ENCODE results near the gene ASTE1.
"Not testable (repeated sequence)": the region's sequence is repeated elsewhere in the genome, so short reads cannot be mapped to it uniquely, and the experiment has no call there.

Gene ASTE1

GRCh38 chr3:131007782-131008181, 18.8 kb downstream of the ASTE1 start:
- DNase-seq, result no peak

DNA sequence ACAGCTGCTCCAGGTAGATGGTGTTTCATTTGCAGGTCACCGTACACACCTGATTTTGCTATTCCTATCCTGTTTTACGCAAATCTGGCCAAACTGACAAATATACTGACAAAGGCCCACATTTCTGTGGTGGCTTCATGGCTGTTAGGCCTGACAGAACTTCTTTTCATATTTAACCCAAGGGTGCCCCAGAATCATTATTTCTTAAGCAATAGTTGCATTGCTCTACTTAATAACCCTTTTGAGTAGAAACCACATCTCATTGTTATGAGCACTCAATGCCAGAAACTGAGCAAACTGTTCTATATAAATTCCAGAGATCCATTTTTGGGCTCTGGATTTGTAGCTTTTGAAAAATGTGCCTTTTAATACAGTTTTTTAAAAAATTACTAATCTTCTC, 19.4 kb downstream of the ASTE1 start:
- no peak for DNase-seq

- no peak for DNase-seq
These were observed 22.0 kb downstream of the ASTE1 start for GRCh38 chr3:131004603-131005002.

DNA sequence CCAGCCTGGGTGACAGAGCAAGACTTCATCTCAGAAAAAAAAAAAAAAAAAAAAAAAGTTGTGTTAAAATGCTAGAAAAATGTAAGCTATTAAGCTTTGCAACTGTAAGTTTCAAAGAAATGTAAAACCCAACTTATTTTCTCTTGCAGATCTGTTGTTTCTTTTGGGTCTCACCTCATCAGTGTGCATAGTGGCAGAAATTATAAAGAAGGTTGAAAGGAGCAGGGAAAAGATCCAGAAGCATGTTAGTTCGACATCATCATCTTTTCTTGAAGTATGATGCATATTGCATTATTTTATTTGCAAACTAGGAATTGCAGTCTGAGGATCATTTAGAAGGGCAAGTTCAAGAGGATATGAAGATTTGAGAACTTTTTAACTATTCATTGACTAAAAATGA, 25.6 kb downstream of the ASTE1 start:
- no peak for DNase-seq

- no peak for DNase-seq
These were observed 29.3 kb downstream of the ASTE1 start for GRCh38 chr3:130997289-130997688.

DNA sequence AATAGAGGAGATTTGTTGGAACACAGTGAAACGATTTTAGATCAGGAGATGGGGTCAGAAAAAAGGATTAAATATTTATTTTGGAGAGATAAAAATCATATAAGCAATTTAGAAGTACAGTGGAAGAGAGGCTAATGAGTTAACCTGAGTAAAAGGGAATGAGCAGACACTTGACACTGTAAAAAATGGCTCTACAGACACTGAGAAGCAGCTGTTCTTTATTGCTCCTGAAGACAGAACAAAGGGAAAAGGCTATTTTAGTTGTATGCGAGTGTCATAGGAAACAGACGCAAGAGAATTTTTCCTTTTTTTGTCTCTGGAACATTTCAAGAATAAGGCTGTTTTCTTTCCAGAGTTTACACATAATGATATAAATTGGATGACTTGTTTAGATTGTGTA, 34.3 kb downstream of the ASTE1 start:
- DNase-seq, result no peak

DNA sequence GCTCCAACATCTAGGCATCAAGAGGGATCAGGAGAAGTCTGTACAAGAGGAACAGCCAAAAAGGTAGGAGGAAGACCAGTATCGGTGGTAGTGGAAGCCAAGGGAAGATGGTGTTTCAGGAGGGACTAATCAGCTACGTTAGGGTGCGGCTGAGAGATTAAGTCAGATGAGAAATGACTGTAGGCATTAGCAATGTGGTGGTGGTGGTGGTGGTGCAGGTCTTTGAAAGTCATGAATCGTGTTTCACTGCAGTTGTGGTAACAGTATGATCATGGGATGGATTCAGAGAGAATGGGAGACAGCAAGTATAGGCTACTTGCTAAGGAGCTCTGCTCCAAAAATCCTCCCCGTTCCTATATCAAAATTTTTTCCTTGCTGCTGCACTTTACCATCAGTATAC, 35.5 kb downstream of the ASTE1 start:
- no peak for DNase-seq

DNA sequence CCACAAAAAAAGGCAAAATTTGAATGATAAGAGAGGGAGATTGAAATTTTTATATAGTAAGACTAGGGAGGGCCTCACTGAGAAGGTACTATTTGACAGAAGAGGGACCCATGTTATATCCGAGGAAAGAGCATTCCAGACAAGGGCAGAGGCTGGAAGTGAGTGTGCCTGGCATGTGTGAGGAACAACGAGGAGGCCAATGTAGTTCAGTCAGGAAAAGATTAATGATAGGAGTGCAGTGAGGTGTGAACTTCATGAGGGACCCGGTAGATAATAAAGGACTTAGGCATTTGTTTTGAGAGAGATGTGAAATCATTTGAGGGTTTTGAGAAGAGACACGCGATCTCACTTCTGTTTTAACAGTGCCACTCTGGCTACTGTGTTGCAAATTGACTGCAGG, 36.3 kb downstream of the ASTE1 start:
- DNase-seq, result no peak

DNA sequence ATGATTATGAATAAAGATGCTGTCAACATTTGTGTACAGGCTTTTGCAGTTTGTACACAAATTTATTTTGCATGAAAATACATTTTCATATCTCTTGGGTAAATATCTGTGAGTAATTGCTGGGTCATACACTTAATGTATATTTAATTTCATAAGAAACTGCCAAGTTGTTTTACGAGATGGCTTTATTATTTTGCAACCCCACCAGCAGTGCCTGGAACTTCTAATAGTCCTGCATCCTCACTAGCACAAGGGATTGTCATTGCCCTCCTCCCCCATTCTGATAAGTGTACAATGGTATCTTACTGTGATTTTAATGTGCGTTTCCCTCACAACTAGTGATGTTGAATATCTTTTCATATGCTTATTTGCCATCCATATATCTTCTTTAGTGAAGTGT, 45.2 kb downstream of the ASTE1 start:
- no peak for DNase-seq

DNA sequence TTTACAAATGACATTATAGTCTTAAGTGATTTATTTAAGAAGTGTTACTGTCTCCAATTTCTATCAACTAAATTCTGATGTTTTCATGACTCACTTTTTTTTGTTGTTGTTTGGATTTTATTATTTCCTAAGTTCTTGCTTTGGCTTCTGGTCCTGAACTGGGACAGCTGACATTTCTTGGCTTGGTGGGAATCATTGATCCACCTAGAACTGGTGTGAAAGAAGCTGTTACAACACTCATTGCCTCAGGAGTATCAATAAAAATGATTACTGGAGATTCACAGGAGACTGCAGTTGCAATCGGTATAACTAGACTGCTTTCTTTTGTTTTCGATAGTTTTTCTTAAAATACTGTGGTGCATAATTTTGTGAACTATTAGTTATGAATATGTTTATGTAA, 47.5 kb downstream of the ASTE1 start:
- DNase-seq, result no peak

DNA sequence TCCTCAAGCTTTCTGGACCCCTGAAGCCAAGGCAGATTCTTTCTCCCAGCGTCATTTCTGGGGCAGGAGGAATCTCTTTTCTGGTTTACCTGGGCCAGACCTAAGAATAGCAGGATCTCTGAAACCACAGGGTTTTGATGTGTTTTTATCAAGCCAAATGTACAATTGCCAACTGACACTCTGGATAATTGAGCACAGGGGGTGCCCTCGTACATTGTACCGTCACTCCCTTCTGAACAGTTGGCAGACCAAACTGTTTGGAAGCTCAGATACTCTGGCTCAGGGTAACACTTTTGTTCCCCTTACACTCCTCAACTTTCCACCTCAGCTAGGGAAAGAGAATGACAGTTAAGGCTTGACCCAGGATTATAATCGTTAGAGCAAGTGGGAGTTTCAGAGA, 49.9 kb downstream of the ASTE1 start:
- DNase-seq, result no peak

GRCh38 chr3:130975251-130975650, 51.4 kb downstream of the ASTE1 start:
- no peak for DNase-seq

DNA sequence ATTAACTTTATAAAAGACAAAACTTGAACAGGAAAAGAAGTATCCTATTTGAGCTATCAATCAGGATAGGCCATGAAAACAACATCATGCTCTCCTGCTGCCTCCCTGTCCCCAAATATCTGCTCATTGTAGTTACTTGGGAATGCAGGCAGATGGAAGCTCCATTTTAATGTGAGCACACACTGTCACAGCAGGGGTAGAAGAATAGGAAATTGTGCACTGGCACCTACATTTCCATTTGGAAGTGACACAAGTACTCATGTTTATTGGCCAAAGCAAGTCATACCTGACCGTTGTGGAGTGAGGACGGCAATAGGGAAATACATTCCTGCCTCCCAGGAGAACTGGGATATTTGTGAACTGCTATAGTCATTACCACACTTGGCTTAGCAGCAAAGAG, 52.4 kb downstream of the ASTE1 start:
- no peak for DNase-seq

- no peak for DNase-seq
These were observed 53.2 kb downstream of the ASTE1 start for GRCh38 chr3:130973406-130973805.

DNA sequence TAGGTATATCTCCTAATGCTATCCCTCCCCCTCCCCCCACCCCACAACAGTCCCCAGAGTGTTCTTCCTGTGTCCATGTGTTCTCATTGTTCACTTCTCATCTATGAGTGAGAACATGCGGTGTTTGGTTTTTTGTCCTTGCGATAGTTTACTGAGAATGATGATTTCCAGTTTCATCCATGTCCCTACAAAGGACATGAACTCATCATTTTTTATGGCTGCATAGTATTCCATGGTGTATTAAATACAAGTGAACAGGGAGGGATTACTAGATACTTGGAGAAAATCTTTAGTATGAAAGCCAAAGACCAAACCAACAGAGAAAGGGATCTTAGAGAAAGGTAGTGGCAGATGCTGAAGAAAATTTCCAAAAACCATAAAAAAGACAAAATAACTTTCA, 54.0 kb downstream of the ASTE1 start:
- not testable (repeated sequence) for DNase-seq

- DNase-seq, result no peak
These were observed 55.4 kb downstream of the ASTE1 start for GRCh38 chr3:130971208-130971607.

DNA sequence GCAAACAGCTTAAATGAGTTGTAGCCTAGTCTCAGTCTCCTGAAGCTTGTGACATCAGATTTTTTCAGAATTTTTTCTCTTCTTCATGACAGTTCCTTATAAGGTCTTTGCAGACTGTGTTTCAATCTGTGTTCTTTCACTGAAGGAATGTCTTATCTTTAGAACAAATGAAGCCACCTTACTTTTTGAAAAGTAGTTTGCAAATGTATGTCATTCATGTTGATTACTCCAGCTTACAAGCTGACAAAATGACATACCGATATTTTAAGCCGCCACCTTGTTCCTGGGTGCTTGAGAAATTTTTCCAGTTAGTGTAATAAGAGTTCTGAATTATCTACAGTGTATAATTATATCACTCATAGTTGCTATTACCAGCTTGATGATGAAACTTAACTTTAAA, 57.0 kb downstream of the ASTE1 start:
- no peak for DNase-seq

DNA sequence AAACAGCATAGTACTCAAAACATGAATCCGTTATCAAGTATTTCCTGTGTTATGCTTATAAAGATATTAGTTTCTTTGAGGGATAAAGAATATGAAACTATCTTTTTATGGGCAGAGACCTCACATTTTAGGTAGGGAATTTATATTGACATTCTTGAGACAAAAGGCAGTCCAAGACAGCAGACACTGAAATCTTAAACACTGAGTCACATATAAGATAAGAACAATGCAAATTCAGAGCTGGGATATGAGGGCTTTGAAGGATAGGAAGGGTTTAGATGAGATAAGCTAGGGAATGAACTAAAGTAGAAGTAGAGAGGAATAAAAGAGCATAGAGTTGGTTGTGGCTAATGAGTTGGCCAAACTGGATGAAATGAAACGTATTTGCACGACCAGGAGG, 58.4 kb downstream of the ASTE1 start:
- DNase-seq, result no peak

DNA sequence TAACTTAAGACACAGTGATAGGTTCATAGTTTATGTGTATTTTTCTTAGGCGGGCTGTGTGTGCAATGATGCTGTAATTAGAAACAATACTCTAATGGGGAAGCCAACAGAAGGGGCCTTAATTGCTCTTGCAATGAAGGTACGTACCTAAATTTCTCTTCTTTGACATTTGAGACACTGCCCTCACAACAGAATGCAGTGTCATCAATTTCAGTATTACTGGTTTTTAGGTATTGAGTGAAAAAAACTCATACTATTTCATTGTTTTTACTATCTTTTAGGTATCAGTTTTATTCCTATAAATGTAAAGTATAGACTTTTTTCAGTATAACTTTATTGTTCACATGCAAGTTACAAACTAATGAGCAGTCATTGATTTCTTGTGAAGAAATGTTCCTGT, 59.3 kb downstream of the ASTE1 start:
- DNase-seq, result no peak

DNA sequence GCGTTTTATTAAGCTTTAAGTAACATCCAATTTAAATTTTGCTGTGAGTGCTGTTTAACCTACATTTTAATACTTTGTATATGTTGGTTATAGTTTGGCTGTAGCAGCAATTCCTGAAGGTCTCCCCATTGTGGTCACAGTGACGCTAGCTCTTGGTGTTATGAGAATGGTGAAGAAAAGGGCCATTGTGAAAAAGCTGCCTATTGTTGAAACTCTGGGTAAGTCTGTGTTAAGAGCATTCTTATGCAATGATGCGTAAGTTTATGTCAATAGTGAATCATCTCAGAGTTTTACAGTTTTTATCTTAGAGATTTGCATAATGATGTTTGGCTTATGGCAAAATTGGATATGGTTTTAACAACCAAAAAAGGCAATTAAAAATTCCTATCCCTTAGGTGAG, 62.7 kb downstream of the ASTE1 start:
- DNase-seq, result peak; percentile 71 to 83
